ENCODE measurements around the gene PLEKHA8.

DNA sequence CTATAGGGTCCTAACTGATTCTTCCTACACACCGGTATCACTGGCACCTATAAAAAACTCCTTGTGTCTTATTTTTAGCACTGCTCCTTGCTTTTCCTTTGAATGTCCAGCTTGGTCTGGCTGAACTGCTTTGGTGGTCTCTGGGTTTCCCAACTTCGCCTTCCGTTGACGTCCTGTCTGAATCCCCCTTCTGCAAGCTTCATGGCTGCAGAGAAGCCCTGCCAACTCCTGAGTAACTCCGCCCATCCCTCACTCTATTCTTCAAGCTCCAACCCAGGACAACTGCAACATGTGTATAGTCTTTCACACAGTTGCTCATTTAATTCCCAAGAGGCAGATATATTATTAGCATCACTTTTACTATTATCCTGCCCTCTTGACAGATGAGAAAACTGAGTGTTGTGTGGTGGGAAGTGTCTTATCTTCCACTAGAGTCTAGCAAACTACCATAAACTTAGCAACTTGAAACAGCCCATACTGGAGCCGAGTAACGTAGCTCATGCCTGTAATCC, 147.5 kb downstream of the PLEKHA8 start:
- TF ChIP-seq ELF4 (CRISPR knock-in tag; IDR thresholded peaks at IDR 0.05; ENCODE audit: low read depth) (no peak), TP53 (CRISPR knock-in tag; IDR thresholded peaks at IDR 0.05) (no peak), CTCF (IDR thresholded peaks at IDR 0.05) (no peak), GABPB1 (CRISPR knock-in tag; IDR thresholded peaks at IDR 0.05) (no peak), TCF7 (CRISPR knock-in tag; IDR thresholded peaks at IDR 0.05; ENCODE audit: low read depth) (no peak), ZNF232 (CRISPR knock-in tag; IDR thresholded peaks at IDR 0.05) (no peak), HMGXB4 (CRISPR knock-in tag; IDR thresholded peaks at IDR 0.05) (no peak), NFATC4 (CRISPR knock-in tag; IDR thresholded peaks at IDR 0.05) (no peak)
- TF ChIP-seq, protein P1, sequence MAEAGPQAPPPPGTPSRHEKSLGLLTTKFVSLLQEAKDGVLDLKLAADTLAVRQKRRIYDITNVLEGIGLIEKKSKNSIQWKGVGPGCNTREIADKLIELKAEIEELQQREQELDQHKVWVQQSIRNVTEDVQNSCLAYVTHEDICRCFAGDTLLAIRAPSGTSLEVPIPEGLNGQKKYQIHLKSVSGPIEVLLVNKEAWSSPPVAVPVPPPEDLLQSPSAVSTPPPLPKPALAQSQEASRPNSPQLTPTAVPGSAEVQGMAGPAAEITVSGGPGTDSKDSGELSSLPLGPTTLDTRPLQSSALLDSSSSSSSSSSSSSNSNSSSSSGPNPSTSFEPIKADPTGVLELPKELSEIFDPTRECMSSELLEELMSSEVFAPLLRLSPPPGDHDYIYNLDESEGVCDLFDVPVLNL (CRISPR knock-in tag; IDR thresholded peaks at IDR 0.05; ENCODE audit: borderline replicate concordance, low read depth), result no peak
- TF ChIP-seq, protein P2, sequence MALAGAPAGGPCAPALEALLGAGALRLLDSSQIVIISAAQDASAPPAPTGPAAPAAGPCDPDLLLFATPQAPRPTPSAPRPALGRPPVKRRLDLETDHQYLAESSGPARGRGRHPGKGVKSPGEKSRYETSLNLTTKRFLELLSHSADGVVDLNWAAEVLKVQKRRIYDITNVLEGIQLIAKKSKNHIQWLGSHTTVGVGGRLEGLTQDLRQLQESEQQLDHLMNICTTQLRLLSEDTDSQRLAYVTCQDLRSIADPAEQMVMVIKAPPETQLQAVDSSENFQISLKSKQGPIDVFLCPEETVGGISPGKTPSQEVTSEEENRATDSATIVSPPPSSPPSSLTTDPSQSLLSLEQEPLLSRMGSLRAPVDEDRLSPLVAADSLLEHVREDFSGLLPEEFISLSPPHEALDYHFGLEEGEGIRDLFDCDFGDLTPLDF (CRISPR knock-in tag; IDR thresholded peaks at IDR 0.05), result no peak
- TF ChIP-seq, protein P3, sequence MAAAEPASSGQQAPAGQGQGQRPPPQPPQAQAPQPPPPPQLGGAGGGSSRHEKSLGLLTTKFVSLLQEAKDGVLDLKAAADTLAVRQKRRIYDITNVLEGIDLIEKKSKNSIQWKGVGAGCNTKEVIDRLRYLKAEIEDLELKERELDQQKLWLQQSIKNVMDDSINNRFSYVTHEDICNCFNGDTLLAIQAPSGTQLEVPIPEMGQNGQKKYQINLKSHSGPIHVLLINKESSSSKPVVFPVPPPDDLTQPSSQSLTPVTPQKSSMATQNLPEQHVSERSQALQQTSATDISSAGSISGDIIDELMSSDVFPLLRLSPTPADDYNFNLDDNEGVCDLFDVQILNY (CRISPR knock-in tag; IDR thresholded peaks at IDR 0.05), result no peak
